ENCODE results near the gene PGP.

- TF ChIP-seq EP300 (IDR thresholded peaks at IDR 0.05), result no peak
- TF ChIP-seq CTCF (IDR thresholded peaks at IDR 0.05), result no peak
Observed at GRCh38 chr16:2253293-2253692, 38.7 kb upstream of the PGP start.
